ENCODE measurements around the gene GPR179.
A peak's percentile ranks its signal among the peaks of the same experiment; 100 is the strongest.
"Not testable (repeated sequence)": the region's sequence is repeated elsewhere in the genome, so short reads cannot be mapped to it uniquely, and the experiment has no call there.

The GPR179 gene

DNA sequence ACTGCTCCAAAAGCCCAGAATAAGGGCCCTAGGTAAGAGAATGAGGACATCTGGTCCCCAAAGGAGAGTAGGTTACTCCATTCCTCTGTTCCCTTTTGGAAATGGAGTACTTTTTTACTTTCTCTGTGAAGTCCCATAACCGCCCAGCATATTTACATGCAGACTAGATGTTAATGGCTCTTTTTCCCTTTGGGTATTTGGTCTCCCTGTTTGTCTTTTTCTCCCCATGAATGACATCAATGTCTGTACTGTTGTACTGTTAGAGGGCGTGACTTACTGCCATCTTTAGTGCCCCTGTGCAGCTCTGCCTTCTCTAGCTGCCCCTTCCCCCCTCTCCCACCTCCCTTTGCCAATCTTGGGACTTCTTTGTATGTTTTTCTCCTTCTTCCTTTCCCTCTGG lies 19.0 kb downstream of the GPR179 start:
- no peak for DNase-seq (ENCODE audit: low read depth in 2 of 2)

DNA sequence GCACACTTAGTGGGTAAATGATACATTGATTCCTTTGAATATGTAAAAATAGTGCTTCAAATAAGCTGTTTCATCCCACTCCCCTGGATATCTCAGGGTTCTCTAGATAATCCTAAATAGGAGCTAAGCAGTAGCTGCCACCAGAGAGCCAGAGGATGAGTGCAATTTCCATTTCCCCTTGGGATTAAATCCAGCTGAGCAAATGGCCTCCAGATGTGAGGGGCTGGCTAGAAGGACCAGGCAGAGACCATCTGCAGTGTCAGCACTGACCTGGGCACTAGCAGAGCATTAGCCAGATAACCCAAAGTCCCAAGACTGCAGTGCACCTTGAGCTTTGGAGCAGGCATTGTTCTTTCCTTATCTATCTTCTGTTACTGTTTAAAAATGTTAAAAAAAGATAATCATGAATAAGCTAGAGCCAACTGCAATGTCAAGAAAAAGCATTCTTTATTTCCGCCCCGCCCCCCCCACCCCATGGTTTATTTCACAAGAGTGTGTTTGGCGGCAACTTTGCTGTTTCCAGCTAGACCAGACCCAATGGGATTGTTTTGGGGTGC lies 19.5 kb downstream of the GPR179 start:
- no peak for DNase-seq (ENCODE audit: low read depth in 2 of 2)

DNA sequence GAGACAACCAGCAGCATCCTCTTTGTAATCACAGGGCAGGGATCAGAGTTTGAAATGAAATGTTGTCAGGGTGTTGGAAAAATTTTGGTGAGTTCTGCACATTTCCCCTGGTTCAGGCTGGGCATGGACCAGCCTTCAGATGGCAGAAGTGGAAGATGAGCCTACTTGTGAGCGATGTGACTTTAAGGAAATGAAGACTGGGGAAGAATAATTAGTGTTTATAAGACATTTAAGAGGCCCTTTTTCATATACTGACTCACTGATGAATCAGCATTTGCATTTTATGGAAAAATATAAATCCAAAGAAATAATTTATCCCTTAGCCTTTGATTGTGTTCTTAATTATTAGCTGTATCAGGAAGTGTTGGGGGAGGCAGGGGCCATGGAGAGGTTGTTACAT lies 20.9 kb downstream of the GPR179 start:
- no peak for DNase-seq (ENCODE audit: low read depth in 2 of 2)

DNA sequence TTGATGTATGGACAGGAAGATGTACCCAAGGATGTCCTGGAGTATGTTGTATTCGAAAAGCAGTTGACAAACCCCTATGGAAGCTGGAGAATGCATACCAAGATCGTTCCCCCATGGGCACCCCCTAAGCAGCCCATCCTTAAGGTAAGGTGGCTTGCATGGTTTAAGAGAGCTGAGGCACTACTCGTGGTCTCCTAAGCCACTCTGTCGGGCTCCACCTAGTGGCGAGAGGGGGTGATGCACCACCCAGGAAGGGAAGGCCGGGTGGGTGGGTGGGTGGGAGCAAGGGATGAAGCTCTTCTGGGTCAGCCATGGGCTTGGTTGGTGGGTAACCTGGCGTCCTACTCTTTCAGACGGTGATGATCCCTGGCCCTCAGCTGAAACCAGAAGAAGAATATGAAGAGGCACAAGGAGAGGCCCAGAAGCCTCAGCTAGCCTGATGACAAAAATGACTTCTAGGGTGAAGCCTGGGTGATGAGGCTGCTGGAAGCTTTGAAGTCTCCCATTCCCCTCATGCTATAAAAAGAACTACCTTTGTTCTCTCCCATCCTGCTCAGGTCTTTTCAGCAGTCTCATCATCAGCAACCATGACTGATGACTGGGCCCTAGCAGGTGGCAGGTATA lies 21.5 kb downstream of the GPR179 start:
- DNase-seq (ENCODE audit: low read depth in 2 of 2) = peak; percentile 45 to 51

DNA sequence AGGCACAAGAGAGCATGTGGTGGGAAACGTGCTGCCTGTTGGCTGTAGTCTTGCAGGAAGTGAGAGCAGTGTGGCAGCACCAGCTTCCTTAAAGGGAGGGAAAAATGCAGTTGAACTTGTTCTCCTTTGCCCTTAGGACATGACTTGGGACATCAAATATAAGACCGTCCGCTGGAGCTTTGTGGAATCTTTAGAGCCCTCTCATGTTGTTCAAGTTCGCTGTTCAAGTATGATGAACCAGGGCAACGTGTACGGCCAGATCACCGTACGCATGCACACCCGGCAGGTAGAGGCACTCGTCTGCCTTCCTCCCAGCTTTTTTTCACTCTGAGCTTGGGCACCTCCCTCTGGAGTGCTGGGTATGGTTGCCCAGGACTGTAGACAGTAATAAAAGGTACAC lies 23.3 kb downstream of the GPR179 start:
- DNase-seq (ENCODE audit: low read depth in 2 of 2) = no peak

DNA sequence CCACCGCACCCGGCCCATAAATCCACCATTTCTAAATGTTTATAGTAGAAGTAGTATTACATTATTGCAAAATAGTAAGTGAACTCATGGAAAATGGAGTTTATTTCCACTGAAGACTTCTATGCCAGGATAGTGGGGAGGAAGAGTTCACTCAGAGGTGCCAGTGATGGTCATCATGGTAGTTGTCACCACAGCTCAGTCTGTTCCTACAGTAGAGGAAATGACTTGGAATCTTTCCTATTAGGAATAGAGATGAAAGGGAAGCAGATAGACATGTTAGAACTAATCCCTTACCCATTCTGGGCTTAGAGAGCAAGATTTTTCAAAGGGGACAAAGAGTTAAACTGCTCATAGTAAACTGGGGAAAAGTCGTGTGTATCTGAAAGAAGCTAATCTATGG lies 26.7 kb downstream of the GPR179 start:
- DNase-seq (ENCODE audit: low read depth in 2 of 2) = no peak

DNA sequence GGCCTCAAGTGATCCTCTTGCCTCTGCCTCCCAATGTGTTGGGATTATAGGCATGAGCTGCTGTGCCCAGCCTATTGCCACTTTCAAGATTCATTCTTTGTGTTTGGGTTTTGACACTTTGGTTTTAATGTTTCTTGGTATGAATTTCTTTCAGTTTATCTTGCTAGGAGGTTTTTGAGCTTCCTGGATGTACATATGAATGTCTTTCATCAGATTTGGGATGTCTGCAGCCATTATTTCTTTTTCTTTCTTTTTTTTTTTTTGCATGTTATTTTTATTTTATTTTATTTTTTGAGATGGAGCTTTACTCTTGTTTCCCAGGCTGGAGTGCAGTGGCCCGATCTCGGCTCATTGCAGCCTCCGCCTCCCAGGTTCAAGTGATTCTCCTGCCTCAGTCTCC lies 28.3 kb downstream of the GPR179 start:
- no peak for DNase-seq (ENCODE audit: low read depth in 2 of 2)

DNA sequence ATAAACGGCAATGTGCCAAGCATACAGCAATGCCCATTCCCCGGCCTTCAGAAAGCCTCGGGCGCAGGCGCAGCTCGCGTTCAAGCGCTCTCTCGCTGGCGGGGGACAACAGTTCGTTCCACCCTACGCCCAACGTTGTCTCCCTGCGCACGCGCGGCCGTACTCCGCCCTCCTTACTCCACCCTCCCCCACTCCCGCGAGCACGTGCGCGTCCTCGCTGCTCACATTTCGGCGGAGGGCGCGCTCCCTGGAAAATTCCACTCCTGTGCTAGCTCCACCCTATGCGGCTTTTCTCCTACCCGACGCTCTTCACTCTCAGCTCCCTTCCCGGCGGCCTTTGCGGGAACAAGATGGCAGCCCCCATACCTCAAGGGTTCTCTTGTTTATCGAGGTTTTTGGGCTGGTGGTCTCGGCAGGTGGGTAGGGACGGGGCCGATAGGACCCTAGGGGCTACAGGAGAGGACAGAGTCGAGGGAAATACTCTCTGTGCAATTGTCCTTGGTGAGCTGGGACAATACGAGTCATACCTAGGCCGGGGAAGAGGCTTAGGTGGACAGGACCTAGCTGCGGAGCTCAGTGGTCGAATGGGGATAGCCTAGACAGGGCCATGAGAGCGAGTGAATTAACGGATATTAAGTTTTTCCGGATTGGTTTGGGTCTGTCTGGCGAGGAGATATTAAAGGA lies 46.8 kb downstream of the GPR179 start, which contains the start of gene MRPL45:
Gene MRPL45, plus strand, starts transcription at position 335 of the 684 bp plus-strand sequence. Its CDS starts 16 bp downstream, at position 351.
- peak; percentile 86 to 88 for DNase-seq (ENCODE audit: low read depth in 2 of 2)

DNA sequence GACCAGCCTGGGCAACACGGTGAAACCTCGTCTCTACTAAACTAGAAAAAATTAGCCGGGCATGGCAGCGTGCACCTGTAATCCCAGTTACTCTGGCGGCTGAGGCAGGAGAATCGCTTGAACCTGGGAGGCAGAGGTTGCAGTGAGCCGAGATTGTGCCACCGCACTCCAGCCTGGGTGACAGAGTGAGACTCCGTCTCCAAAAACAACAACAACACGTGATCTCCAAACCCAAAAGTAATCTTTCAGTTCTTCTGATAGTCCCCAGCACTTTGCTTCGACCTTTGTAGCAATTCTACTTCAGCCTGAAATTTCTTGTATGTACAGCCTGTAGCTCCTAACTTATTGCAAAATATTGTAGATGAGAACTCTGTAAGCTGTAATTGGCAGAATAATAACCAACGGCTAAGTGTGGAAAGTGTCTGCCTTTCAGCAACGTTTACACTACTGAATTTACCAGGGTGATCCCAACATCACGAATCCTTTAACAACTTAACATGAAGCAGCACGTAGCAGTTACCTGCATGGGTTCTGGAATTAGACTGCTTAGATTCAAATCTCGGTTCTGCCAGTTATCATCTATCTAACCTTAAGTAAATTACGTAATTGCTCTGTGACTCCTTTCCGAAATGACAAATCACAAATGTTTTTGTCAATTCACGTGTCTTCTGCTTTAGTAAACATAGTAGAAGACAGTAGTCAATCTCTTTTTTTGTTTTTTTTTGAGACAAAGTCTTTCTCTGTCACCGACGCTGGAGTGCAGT lies 48.0 kb downstream of the GPR179 start:
- DNase-seq (ENCODE audit: low read depth in 2 of 2) = not testable (repeated sequence)

DNA sequence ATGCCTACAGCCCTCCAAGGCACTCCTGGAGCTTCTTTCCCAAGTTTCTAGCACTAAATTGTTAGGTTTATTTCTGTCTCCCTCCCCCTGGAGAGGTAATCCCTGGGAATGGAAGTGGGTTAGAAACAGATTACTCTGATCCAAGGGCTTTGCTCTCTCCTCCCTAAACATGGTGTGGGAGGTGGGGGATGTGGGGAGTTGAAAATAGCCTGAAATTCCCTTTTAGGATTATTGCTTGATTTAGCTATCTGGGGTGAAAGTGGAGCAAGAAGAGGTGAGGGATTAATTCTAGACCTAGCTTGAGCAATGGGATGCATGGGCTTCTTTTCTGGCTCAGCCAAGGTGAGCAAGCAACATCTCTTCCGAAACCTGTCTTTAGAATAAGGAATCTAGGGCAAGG lies 54.0 kb downstream of the GPR179 start:
- not testable (repeated sequence) for DNase-seq (ENCODE audit: low read depth in 2 of 2)

DNA sequence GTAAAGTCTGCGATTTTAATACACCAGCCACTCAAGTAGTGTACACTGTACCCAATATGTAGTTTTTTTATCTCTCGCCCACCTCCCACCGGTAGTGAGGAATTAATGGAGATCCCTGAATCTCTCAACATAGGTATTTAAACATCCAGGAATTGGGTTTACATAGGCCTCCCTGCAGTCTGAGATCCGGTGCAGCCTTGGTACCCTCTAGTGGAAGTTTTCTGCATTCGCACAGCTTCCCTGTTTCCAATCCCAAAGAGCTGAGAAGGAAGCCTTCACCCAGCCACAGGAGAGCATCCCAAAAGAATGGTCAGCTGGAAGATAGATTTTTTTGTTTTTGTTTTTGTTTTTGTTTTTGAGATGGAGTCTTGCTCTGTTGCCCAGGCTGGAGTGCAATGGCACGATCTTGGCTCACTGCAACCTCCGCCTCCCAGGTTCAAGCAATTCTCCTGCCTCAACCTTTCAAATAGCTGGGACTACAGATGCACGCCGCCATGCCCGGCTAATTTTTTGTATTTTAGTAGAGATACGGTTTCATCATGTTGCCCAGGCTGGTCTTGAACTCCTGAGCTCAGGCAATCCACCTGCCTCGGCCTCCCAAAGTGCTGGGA lies 55.4 kb downstream of the GPR179 start:
- not testable (repeated sequence) for DNase-seq (ENCODE audit: low read depth in 2 of 2)

DNA sequence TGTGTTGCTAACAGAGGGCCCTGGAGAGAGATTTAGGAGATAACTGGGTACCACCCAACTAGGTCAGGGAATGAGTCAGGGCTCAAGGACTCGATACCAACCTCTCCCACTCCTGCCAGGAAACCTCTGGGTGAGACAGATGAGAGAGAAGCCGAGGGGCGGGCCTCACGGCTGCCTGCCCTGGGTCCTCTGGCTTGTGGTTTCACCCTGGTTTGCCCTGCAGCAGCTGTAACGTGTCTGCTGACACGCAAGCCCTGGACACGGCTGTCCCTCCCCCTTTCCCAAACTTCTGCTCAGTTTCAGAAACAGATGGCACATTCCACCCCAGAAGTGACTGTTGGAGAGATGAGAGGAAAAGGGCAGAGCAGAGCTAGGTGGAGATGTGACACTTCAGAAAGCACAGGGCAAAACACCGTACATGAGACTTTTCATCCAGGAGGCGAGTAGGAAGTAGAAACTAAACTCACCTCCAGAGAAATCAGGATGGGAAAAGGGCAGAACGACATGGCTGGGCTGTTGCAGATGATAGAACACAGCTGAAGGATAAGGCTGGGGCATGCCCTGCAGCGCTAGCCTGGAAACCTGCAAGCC lies 57.2 kb downstream of the GPR179 start:
- DNase-seq (ENCODE audit: low read depth in 2 of 2) = not testable (repeated sequence)

DNA sequence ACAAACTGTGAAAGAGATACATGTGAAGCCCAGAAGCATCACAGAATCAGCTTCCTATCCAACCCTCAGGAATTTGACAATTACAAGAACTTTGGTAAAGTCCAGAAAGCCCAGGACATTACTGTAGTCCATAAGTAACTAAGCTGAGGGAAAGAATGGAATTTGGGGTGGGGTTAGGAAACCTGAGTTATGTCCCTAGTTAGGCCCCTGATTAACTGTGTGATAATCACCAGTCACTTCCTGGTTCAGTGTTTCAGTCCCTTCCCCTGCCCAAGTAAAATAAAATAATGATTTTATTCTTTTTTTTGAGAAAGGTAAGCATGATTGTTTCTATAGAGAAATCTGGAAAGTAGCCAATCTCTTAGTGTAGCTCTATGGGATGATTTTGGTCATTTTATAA lies 57.8 kb downstream of the GPR179 start:
- DNase-seq (ENCODE audit: low read depth in 2 of 2) = not testable (repeated sequence)

Measured in stimulated activated CD8-positive, alpha-beta memory T cell treated with anti-CD3 and anti-CD28 coated beads, Interleukin-7, amount 100 ng/mL, for 1 hour (primary cell).